Mesenchymal stem cell (in vitro differentiated cells and primary cell): Measurements from ENCODE around the gene PIGB.

ENCODE experiments used
- DNase-seq: peaks from one replicate; pipeline ENCODE4 v3.0.0-alpha.2; 2013
- H2AFZ ChIP-seq: one replicate; pipeline ENCODE4 v1.6.1; 2013; ENCODE audit warnings: low read depth, mild to moderate bottlenecking, control low read depth, inconsistent platforms, low read length, moderate library complexity
- H2AK5ac ChIP-seq: 2 replicates; pipeline ENCODE4 v1.6.1; 2013; ENCODE audit warnings: low read length, moderate library complexity, mild to moderate bottlenecking, inconsistent platforms; ENCODE audit not compliant: severe bottlenecking
- H2BK120ac ChIP-seq: one replicate; pipeline ENCODE4 v1.6.1; 2013; ENCODE audit warnings: low read depth, mild to moderate bottlenecking, inconsistent platforms, low read length, moderate library complexity
- H2BK12ac ChIP-seq, 2 experiments: one replicate each; pipeline ENCODE4 v1.6.1; 2013; ENCODE audit warnings: inconsistent platforms in 2 of 2, low read length in 2 of 2, mild to moderate bottlenecking in 2 of 2, moderate library complexity in 2 of 2, control low read depth in 1 of 2
- H2BK15ac ChIP-seq: one replicate; pipeline ENCODE4 v1.6.1; 2013; ENCODE audit warnings: mild to moderate bottlenecking, low read depth, inconsistent platforms; ENCODE audit not compliant: poor library complexity, severe bottlenecking
- H2BK5ac ChIP-seq: 2 replicates; pipeline ENCODE4 v1.6.1; 2013; ENCODE audit warnings: low read depth, mild to moderate bottlenecking, low read length, control low read depth, inconsistent platforms; ENCODE audit not compliant: poor library complexity, severe bottlenecking
- H3K14ac ChIP-seq, 2 experiments: one replicate each; pipeline ENCODE4 v1.6.1; 2013; ENCODE audit warnings: inconsistent platforms in 2 of 2, low read length in 2 of 2, control low read depth in 1 of 2, mild to moderate bottlenecking in 1 of 2, moderate library complexity in 1 of 2
- H3K18ac ChIP-seq, 2 experiments: one replicate each; pipeline ENCODE4 v1.6.1; 2013; ENCODE audit warnings: inconsistent platforms in 2 of 2, low read length in 2 of 2, control low read depth in 1 of 2, low read depth in 1 of 2, mild to moderate bottlenecking in 1 of 2
- H3K23ac ChIP-seq, 2 experiments: one replicate each; pipeline ENCODE4 v1.6.1; 2013; ENCODE audit warnings: inconsistent platforms in 2 of 2, low read length in 2 of 2, mild to moderate bottlenecking in 2 of 2, moderate library complexity in 2 of 2, control low read depth in 1 of 2
- H3K27ac ChIP-seq: 2 replicates; pipeline ENCODE4 v1.5.1; 2013; ENCODE audit warnings: mild to moderate bottlenecking, moderate library complexity, low read length, control low read depth, inconsistent platforms; ENCODE audit not compliant: poor library complexity, severe bottlenecking
- H3K27me3 ChIP-seq, 2 experiments: 2 replicates each; pipeline versions ENCODE4 v1.6.1 to v1.7.0; 2013; ENCODE audit warnings: low read length in 2 of 2, mild to moderate bottlenecking in 2 of 2, moderate library complexity in 2 of 2, control low read depth in 1 of 2, inconsistent platforms in 1 of 2; ENCODE audit not compliant: control insufficient read depth in 1 of 2, insufficient read depth in 1 of 2
- H3K36me3 ChIP-seq, 2 experiments: 2 replicates each; pipeline versions ENCODE4 v1.6.1 to v1.7.0; 2013; ENCODE audit warnings: low read length in 2 of 2, control low read depth in 1 of 2, inconsistent platforms in 1 of 2, low read depth in 1 of 2, mild to moderate bottlenecking in 1 of 2; ENCODE audit not compliant: insufficient read depth in 2 of 2, control insufficient read depth in 1 of 2
- H3K4ac ChIP-seq, 2 experiments: one replicate each; pipeline ENCODE4 v1.6.1; 2013; ENCODE audit warnings: inconsistent platforms in 2 of 2, low read length in 2 of 2, mild to moderate bottlenecking in 2 of 2, moderate library complexity in 2 of 2, control low read depth in 1 of 2, low read depth in 1 of 2
- H3K4me1 ChIP-seq: 2 replicates; pipeline ENCODE4 v1.6.1; 2013; ENCODE audit warnings: low read depth, low read length, control low read depth; ENCODE audit not compliant: control insufficient read depth, insufficient read depth
- H3K4me2 ChIP-seq: 2 replicates; pipeline ENCODE4 v1.6.1; 2013; ENCODE audit warnings: low read length, mild to moderate bottlenecking, inconsistent platforms; ENCODE audit not compliant: poor library complexity, severe bottlenecking
- H3K4me3 ChIP-seq, 2 experiments: 2 replicates each; pipeline versions ENCODE4 v1.5.1 to v1.7.0; 2013; ENCODE audit warnings: low read length in 2 of 2, mild to moderate bottlenecking in 2 of 2, control low read depth in 1 of 2, low read depth in 1 of 2; ENCODE audit not compliant: insufficient read depth in 1 of 2
- H3K79me1 ChIP-seq: replicated peaks from 2 replicates; pipeline ENCODE4 v1.6.1; 2013; ENCODE audit warnings: mild to moderate bottlenecking, control low read depth, low read length, inconsistent platforms; ENCODE audit not compliant: poor library complexity, severe bottlenecking
- H3K9ac ChIP-seq: 2 replicates; pipeline ENCODE4 v1.7.0; 2013; ENCODE audit warnings: mild to moderate bottlenecking, low read length, moderate library complexity
- H3K9me3 ChIP-seq: 2 replicates; pipeline ENCODE4 v1.7.0; 2013; ENCODE audit warnings: mild to moderate bottlenecking, low read length; ENCODE audit not compliant: control insufficient read depth
- H4K8ac ChIP-seq: one replicate; pipeline ENCODE4 v1.6.1; 2013; ENCODE audit warnings: inconsistent platforms, mild to moderate bottlenecking, low read length, moderate library complexity
- H4K91ac ChIP-seq: one replicate; pipeline ENCODE4 v1.6.1; 2013; ENCODE audit warnings: mild to moderate bottlenecking, low read length, inconsistent platforms
- WGBS: methylation state at CpG from one replicate; pipeline ENCODE4 v1.1.7; 2013; ENCODE audit warnings: mixed read lengths; 5-methylcytosine and 5-hydroxymethylcytosine counted together

PIGB gene

GRCh38 chr15:55319537-55320237, 665 bp downstream of the PIGB start:
- Histone ChIP-seq H3K9me3 (no peaks in the 10 kb centered on the region), H3K4me2 (peak overlapping the region; percentile 82), H3K27me3 (no peaks in the 10 kb centered on the region), H2BK12ac (no peak overlapping the region), H3K9ac (peak overlapping the region; percentile 98), H2AFZ (no peak overlapping the region), H3K23ac (no peak overlapping the region), H2BK120ac (peak overlapping the region; percentile 42), H3K18ac (peak overlapping the region in 1 of 2 experiments; percentile 90), H3K4me1 (peaks cover 8% of the 10 kb centered on the region), H2AK5ac (no peak overlapping the region), H3K27ac (no peak overlapping the region), H3K36me3 (peaks cover 0 to 7% of the 10 kb centered on the region in 2 experiments), H4K91ac (no peak overlapping the region), H3K4me3 (peak overlapping the region; percentile 89), H4K8ac (no peak overlapping the region), H3K14ac (no peak overlapping the region), H2BK5ac (no peak overlapping the region), H3K79me1 (peaks cover 18% of the 10 kb centered on the region), H2BK15ac (no peak overlapping the region), H3K4ac (no peak overlapping the region)
- WGBS, result 79% methylated on average over 3 of the region's 4 CpGs
- peak; percentile 24 for DNase-seq

DNA sequence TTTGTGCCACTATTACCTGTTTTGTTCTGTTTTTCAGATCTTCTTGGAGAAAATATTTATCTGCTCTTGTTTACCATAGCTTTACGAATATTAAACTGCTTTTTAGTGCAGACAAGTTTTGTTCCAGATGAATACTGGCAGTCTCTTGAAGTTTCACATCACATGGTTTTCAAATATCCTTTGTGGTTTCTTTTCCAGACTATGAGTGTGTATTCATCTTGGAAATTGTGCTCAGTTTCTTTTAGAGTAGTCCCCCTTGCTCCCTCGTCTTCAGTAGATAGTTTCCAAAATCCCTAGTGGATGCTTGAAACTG, 1.2 kb downstream of the PIGB start:
- H3K4ac ChIP-seq, result no peak overlapping the region
- H3K27ac ChIP-seq, result no peak overlapping the region
- no peak overlapping the region for H4K8ac ChIP-seq
- no CpG with 5 or more reads among the region's 2 CpGs for whole genome bisulfite sequencing
- H3K4me1 ChIP-seq, result peaks cover 8% of the 10 kb centered on the region
- H4K91ac ChIP-seq, result no peak overlapping the region
- H2BK12ac ChIP-seq, result no peak overlapping the region
- H2BK5ac ChIP-seq, result no peak overlapping the region
- peak; percentile 34 for DNase-seq
- H3K18ac ChIP-seq, result no peak overlapping the region
- H3K14ac ChIP-seq, result no peak overlapping the region
- no peak overlapping the region for H2AK5ac ChIP-seq
- peaks cover 18% of the 10 kb centered on the region for H3K79me1 ChIP-seq
- no peak overlapping the region for H3K23ac ChIP-seq
- peak overlapping the region; percentile 55 for H3K4me2 ChIP-seq
- H2BK15ac ChIP-seq, result no peak overlapping the region
- peak overlapping the region; percentile 98 for H3K9ac ChIP-seq
- no peak overlapping the region for H2BK120ac ChIP-seq
- H3K9me3 ChIP-seq, result no peaks in the 10 kb centered on the region
- H3K4me3 ChIP-seq, result peak overlapping the region in 1 of 2 experiments; percentile 89
- H3K27me3 ChIP-seq, result no peaks in the 10 kb centered on the region
- no peak overlapping the region for H2AFZ ChIP-seq
- H3K36me3 ChIP-seq, result peaks cover 0 to 9% of the 10 kb centered on the region in 2 experiments

- no CpG with 5 or more reads among the region's 1 CpG for WGBS
- H3K27me3 ChIP-seq, result no peaks in the 10 kb centered on the region
- H3K18ac ChIP-seq, result no peak overlapping the region
- peaks cover 18% of the 10 kb centered on the region for H3K79me1 ChIP-seq
- no peak overlapping the region for H3K23ac ChIP-seq
- H3K4ac ChIP-seq, result no peak overlapping the region
- peaks cover 8% of the 10 kb centered on the region for H3K4me1 ChIP-seq
- H2BK15ac ChIP-seq, result no peak overlapping the region
- H3K14ac ChIP-seq, result no peak overlapping the region
- DNase-seq, result no peak
- no peak overlapping the region for H2AK5ac ChIP-seq
- no peak overlapping the region for H4K91ac ChIP-seq
- H3K27ac ChIP-seq, result no peak overlapping the region
- no peak overlapping the region for H2BK120ac ChIP-seq
- H3K36me3 ChIP-seq, result peaks cover 0 to 9% of the 10 kb centered on the region in 2 experiments
- H3K9ac ChIP-seq, result peak overlapping the region; percentile 98
- no peak overlapping the region for H4K8ac ChIP-seq
- peak overlapping the region in 1 of 2 experiments; percentile 89 for H3K4me3 ChIP-seq
- H3K9me3 ChIP-seq, result no peaks in the 10 kb centered on the region
- no peak overlapping the region for H2BK5ac ChIP-seq
- no peak overlapping the region for H2AFZ ChIP-seq
- no peak overlapping the region for H2BK12ac ChIP-seq
- H3K4me2 ChIP-seq, result no peak overlapping the region
These were observed 1.9 kb downstream of the PIGB start for GRCh38 chr15:55320963-55321362.

DNA sequence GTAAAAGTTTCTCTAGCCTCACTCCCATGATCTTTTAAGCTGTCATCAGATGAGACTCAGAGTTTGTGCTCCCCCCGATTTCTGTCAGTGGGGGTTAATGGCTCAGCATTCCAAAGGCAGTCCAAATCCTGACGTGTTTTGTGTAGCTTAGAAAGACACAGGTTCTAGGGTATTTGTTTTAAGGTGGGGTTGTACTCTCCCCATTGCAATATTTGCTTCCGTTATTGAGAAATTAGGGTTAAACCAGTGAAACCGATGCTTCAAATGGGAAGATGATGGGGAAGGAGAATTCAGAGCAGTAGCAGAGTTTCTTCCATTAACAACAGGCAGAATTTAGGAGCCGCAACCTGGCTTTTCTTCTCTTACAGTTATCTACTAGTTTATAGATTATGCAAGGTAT, 3.4 kb downstream of the PIGB start:
- no peaks in the 10 kb centered on the region for H3K27me3 ChIP-seq
- DNase-seq, result no peak
- no peak overlapping the region for H3K18ac ChIP-seq
- H3K9ac ChIP-seq, result no peak overlapping the region
- no peak overlapping the region for H2BK120ac ChIP-seq
- no peak overlapping the region for H2BK15ac ChIP-seq
- no peak overlapping the region for H3K4me2 ChIP-seq
- no peak overlapping the region for H3K4ac ChIP-seq
- H3K9me3 ChIP-seq, result no peaks in the 10 kb centered on the region
- no peak overlapping the region for H3K23ac ChIP-seq
- H2BK5ac ChIP-seq, result no peak overlapping the region
- no peak overlapping the region for H2AFZ ChIP-seq
- H3K36me3 ChIP-seq, result peaks cover 0 to 11% of the 10 kb centered on the region in 2 experiments
- H4K91ac ChIP-seq, result no peak overlapping the region
- no peak overlapping the region for H2AK5ac ChIP-seq
- WGBS, result 82% methylated on average over 4 of the region's 5 CpGs
- H3K79me1 ChIP-seq, result peaks cover 17% of the 10 kb centered on the region
- no peak overlapping the region for H2BK12ac ChIP-seq
- H4K8ac ChIP-seq, result no peak overlapping the region
- H3K4me1 ChIP-seq, result peaks cover 5% of the 10 kb centered on the region
- no peak overlapping the region for H3K27ac ChIP-seq
- H3K4me3 ChIP-seq, result no peak overlapping the region
- no peak overlapping the region for H3K14ac ChIP-seq
